GM23248 (cell line): ENCODE data around the gene FARS2. TPM values are rescaled to one million over a fixed set of nuclear protein-coding genes. Genes with fewer than 3 reads are reported as not detected.

ENCODE experiments used
- DNase-seq: peaks from one replicate; pipeline ENCODE4 v3.0.0-alpha.2; 2015
- H2AFZ ChIP-seq: fragments of 200-600 bp; sonication (generic); 2 replicates; pipeline ENCODE4 v1.6.1; 2016; ENCODE audit warnings: antibody characterized with exemption
- H3F3A ChIP-seq: fragments of 200-600 bp; sonication (generic); 2 replicates; pipeline ENCODE4 v1.6.1; 2016; ENCODE audit warnings: mild to moderate bottlenecking, antibody characterized with exemption, mixed run types; ENCODE audit not compliant: insufficient read depth
- H3K27ac ChIP-seq: fragments of 200-600 bp; sonication (generic); 2 replicates; pipeline ENCODE4 v1.5.1; 2016; ENCODE audit warnings: mild to moderate bottlenecking
- H3K27me3 ChIP-seq: fragments of 200-600 bp; sonication (generic); replicated peaks from 2 replicates; pipeline ENCODE4 v1.6.1; 2016; ENCODE audit warnings: mild to moderate bottlenecking; ENCODE audit not compliant: insufficient read depth
- H3K36me3 ChIP-seq: fragments of 200-600 bp; sonication (generic); 2 replicates; pipeline ENCODE4 v1.6.1; 2016; ENCODE audit warnings: low read depth, mild to moderate bottlenecking
- H3K4me1 ChIP-seq: fragments of 200-600 bp; sonication (generic); 2 replicates; pipeline ENCODE4 v1.6.1; 2016; ENCODE audit warnings: mild to moderate bottlenecking; ENCODE audit not compliant: insufficient read depth
- H3K4me2 ChIP-seq: fragments of 200-600 bp; sonication (generic); one replicate; pipeline ENCODE4 v1.6.1; 2016; ENCODE audit warnings: mild to moderate bottlenecking; ENCODE audit not compliant: unreplicated experiment
- H3K4me3 ChIP-seq: fragments of 200-600 bp; sonication (generic); 2 replicates; pipeline ENCODE4 v1.5.1; 2016; ENCODE audit warnings: mild to moderate bottlenecking
- H3K79me2 ChIP-seq: fragments of 200-600 bp; sonication (generic); 2 replicates; pipeline ENCODE4 v1.6.1; 2016; ENCODE audit warnings: mild to moderate bottlenecking; ENCODE audit not compliant: insufficient read depth
- H3K9ac ChIP-seq: fragments of 200-600 bp; sonication (generic); 2 replicates; pipeline ENCODE4 v1.6.1; 2016; ENCODE audit warnings: mild to moderate bottlenecking
- H3K9me2 ChIP-seq: fragments of 200-600 bp; sonication (generic); 2 replicates; pipeline ENCODE4 v1.6.1; 2016; ENCODE audit warnings: mixed run types, mild to moderate bottlenecking, moderate library complexity; ENCODE audit not compliant: insufficient read depth
- H3K9me3 ChIP-seq: fragments of 200-600 bp; sonication (generic); one replicate; pipeline ENCODE4 v1.6.1; 2017; ENCODE audit warnings: low read depth
- H4K20me1 ChIP-seq: fragments of 200-600 bp; sonication (generic); 2 replicates; pipeline ENCODE4 v1.6.0; 2016; ENCODE audit not compliant: insufficient read depth
- EZH2 ChIP-seq: fragments of 200-600 bp; sonication (generic); IDR thresholded peaks from 2 replicates; pipeline ENCODE4 v1.6.1; 2018; ENCODE audit warnings: antibody characterized with exemption, mild to moderate bottlenecking; ENCODE audit not compliant: insufficient read depth, poor library complexity, severe bottlenecking
- EZH2phosphoT487 ChIP-seq: fragments of 200-600 bp; sonication (generic); IDR thresholded peaks from 2 replicates; pipeline ENCODE4 v1.6.1; 2018; ENCODE audit warnings: antibody characterized with exemption, moderate library complexity, mild to moderate bottlenecking, low read depth; ENCODE audit not compliant: insufficient read depth
- WGBS, 2 experiments: methylation state at CpG; one replicate each; pipeline ENCODE4 v1.1.6; 2015 to 2017; ENCODE audit warnings: low lambda C conversion rate in 2 of 2, low coverage in 1 of 2; ENCODE audit errors: missing lambda C conversion rate in 2 of 2; 5-methylcytosine and 5-hydroxymethylcytosine counted together
- in situ Hi-C: fragments of 300-500 bp; cut with MboI; formaldehyde crosslinking; loops from 2 replicates; pipeline ENCODE4 v1.15.0; 2020
- polyA plus RNA-seq: library from polyadenylated mRNA; unstranded; fragments of >200 nt; fragmentation: Nextera tagmentation; extraction: Ambion mirVana; gene quantifications from 2 replicates; pipeline ENCODE4 v1.2.1, GENCODE V29; 2016
- total RNA-seq: library from RNA; depleted of rRNA; stranded (reverse); fragments of >200 nt; shearing (Covaris generic); gene quantifications from 2 replicates; pipeline ENCODE4 v1.2.3, GENCODE V29; 2014

Gene FARS2
- total and polyA plus RNA-seq, 2 experiments from 2014 or later, result 15.1 to 16.5 TPM

- no peaks in the 10 kb centered on the region for H3K79me2 ChIP-seq
- no peak for DNase-seq
- no peaks in the 10 kb centered on the region for H3K9me2 ChIP-seq
- no peak overlapping the region for H3K4me2 ChIP-seq
- H3K4me3 ChIP-seq, result no peak overlapping the region
- H3K36me3 ChIP-seq, result no peaks in the 10 kb centered on the region
- no peaks in the 10 kb centered on the region for H4K20me1 ChIP-seq
- no peak overlapping the region for H3K27ac ChIP-seq
- no peaks in the 10 kb centered on the region for H3K27me3 ChIP-seq
- TF ChIP-seq EZH2 (no peak), EZH2phosphoT487 (no peak)
- 96 to 100% methylated on average over 2 of the region's 2 CpGs for WGBS, 2 experiments
- H3F3A ChIP-seq, result no peaks in the 10 kb centered on the region
- no peak overlapping the region for H2AFZ ChIP-seq
- H3K9me3 ChIP-seq, result no peaks in the 10 kb centered on the region
- in situ Hi-C loops, result no loop called here
- H3K4me1 ChIP-seq, result no peaks in the 10 kb centered on the region
- H3K9ac ChIP-seq, result no peak overlapping the region
These were observed 362.5 kb downstream of the FARS2 start for GRCh38 chr6:5623769-5624168.

GRCh38 chr6:5624256-5624655, 362.9 kb downstream of the FARS2 start:
- no peaks in the 10 kb centered on the region for H4K20me1 ChIP-seq
- H3K4me1 ChIP-seq, result no peaks in the 10 kb centered on the region
- no peaks in the 10 kb centered on the region for H3F3A ChIP-seq
- H3K9me3 ChIP-seq, result no peaks in the 10 kb centered on the region
- WGBS, 2 experiments, result 81 to 82% methylated on average over 6 of the region's 6 CpGs
- H3K27me3 ChIP-seq, result no peaks in the 10 kb centered on the region
- no peaks in the 10 kb centered on the region for H3K36me3 ChIP-seq
- no peak overlapping the region for H3K4me3 ChIP-seq
- H3K4me2 ChIP-seq, result no peak overlapping the region
- in situ Hi-C loops, result no loop called here
- no peak for DNase-seq
- TF ChIP-seq EZH2 (no peak), EZH2phosphoT487 (no peak)
- no peaks in the 10 kb centered on the region for H3K9me2 ChIP-seq
- no peak overlapping the region for H3K27ac ChIP-seq
- H3K79me2 ChIP-seq, result no peaks in the 10 kb centered on the region
- H2AFZ ChIP-seq, result no peak overlapping the region
- H3K9ac ChIP-seq, result no peak overlapping the region

- Histone ChIP-seq H3K27ac (no peak overlapping the region), H3K79me2 (no peaks in the 10 kb centered on the region), H3K27me3 (no peaks in the 10 kb centered on the region), H3K4me2 (no peak overlapping the region), H3K36me3 (no peaks in the 10 kb centered on the region), H3K9ac (no peak overlapping the region), H3K4me1 (no peaks in the 10 kb centered on the region), H3K4me3 (no peak overlapping the region), H3K9me2 (no peaks in the 10 kb centered on the region), H4K20me1 (no peaks in the 10 kb centered on the region), H2AFZ (no peak overlapping the region), H3K9me3 (no peaks in the 10 kb centered on the region), H3F3A (no peaks in the 10 kb centered on the region)
- TF ChIP-seq EZH2, result no peak
- TF ChIP-seq EZH2phosphoT487, result no peak
- in situ Hi-C loops, result no loop called here
- 84 to 85% methylated on average over 7 of the region's 7 CpGs for WGBS, 2 experiments
- no peak for DNase-seq
These were observed 365.6 kb downstream of the FARS2 start for GRCh38 chr6:5626727-5627426.

- H3K4me2 ChIP-seq, result no peak overlapping the region
- no peaks in the 10 kb centered on the region for H3K79me2 ChIP-seq
- no peaks in the 10 kb centered on the region for H3K27me3 ChIP-seq
- TF ChIP-seq EZH2phosphoT487, result no peak
- no peak for TF ChIP-seq EZH2
- H3K4me1 ChIP-seq, result no peaks in the 10 kb centered on the region
- no peak overlapping the region for H2AFZ ChIP-seq
- no peaks in the 10 kb centered on the region for H3K36me3 ChIP-seq
- H3F3A ChIP-seq, result no peaks in the 10 kb centered on the region
- no peak for DNase-seq
- H4K20me1 ChIP-seq, result no peaks in the 10 kb centered on the region
- H3K27ac ChIP-seq, result no peak overlapping the region
- WGBS, 2 experiments, result 96% methylated on average over 5 of the region's 5 CpGs
- H3K9me3 ChIP-seq, result no peaks in the 10 kb centered on the region
- in situ Hi-C loops, result no loop called here
- no peak overlapping the region for H3K9ac ChIP-seq
- H3K4me3 ChIP-seq, result no peak overlapping the region
- no peaks in the 10 kb centered on the region for H3K9me2 ChIP-seq
These were observed 369.3 kb downstream of the FARS2 start for GRCh38 chr6:5630636-5631035.
